GM12878 (cell line): ENCODE measurements around the gene HRH2. TPM values are rescaled to one million over a fixed set of nuclear protein-coding genes. Genes with fewer than 3 reads are reported as not detected.

Source experiments
- ATAC-seq: fragments of 200-7000 bp; cut with Tn5 transposase; 3 replicates; pipeline ENCODE4 v1.9.1; 2020; ENCODE audit warnings: mild to moderate bottlenecking, moderate library complexity
- BruUV-seq: library from RNA; stranded (reverse); fragments of 400-500 nt; replicated peaks from 2 replicates; lab custom pipeline; 2021; lab: Mats Ljungman, UMichigan
- CTCF ChIA-PET: fragments of 300-600 bp; sonication (Branson Sonifier 250); formaldehyde crosslinking; extraction: SDS; loops from one replicate; lab custom pipeline; 2021; ENCODE audit warnings: inconsistent platforms; lab: Yijun Ruan, JAX
- POLR2A ChIA-PET: fragments of 350-600 bp; formaldehyde crosslinking; extraction: SDS; loops from one replicate; lab custom pipeline; 2021; ENCODE audit warnings: inconsistent platforms; lab: Charles Lee
- RAD21 ChIA-PET: fragments of 300-600 bp; sonication (Branson Sonifier 250); formaldehyde crosslinking; loops from one replicate; lab custom pipeline; 2023; ENCODE audit warnings: antibody characterized with exemption; ENCODE audit not compliant: unreplicated experiment; lab: Charles Lee
- SMC1A ChIA-PET: fragments of 300-600 bp; sonication (Branson Sonifier 250); formaldehyde crosslinking; loops from one replicate; lab custom pipeline; 2023; ENCODE audit not compliant: unreplicated experiment, uncharacterized antibody; lab: Charles Lee
- DNase-seq: peaks from one replicate; pipeline ENCODE4 v3.0.0-alpha.2; 2011; ENCODE audit warnings: low read depth, low spot score
- FAIRE-seq: peaks from 3 replicates; lab custom pipeline; 2011; peaks lifted over from hg19 to GRCh38; lab: Jason Lieb, UNC
- H2AFZ ChIP-seq: 2 replicates; pipeline ENCODE4 v1.6.0; 2011; ENCODE audit warnings: low read depth, low read length, control low read depth; ENCODE audit not compliant: control insufficient read depth
- H3K27ac ChIP-seq: 2 replicates; pipeline ENCODE4 v1.5.1; 2011; ENCODE audit warnings: control low read depth; ENCODE audit not compliant: control insufficient read depth, insufficient read depth
- H3K27me3 ChIP-seq, 2 experiments: replicated peaks in 1 of 2; 2 replicates each; pipeline versions ENCODE4 v1.6.0 to v1.6.1; 2011; ENCODE audit warnings: low read length in 1 of 2; ENCODE audit not compliant: control insufficient read depth in 2 of 2, insufficient read depth in 2 of 2
- H3K36me3 ChIP-seq, 2 experiments: 2 replicates each; pipeline ENCODE4 v1.5.1; 2011; ENCODE audit warnings: low read length in 1 of 2; ENCODE audit not compliant: control insufficient read depth in 2 of 2, insufficient read depth in 2 of 2
- H3K4me1 ChIP-seq: 2 replicates; pipeline ENCODE4 v1.6.1; 2011; ENCODE audit warnings: mild to moderate bottlenecking, low read length, moderate library complexity, mixed read lengths; ENCODE audit not compliant: control insufficient read depth, insufficient read depth
- H3K4me2 ChIP-seq: 2 replicates; pipeline ENCODE4 v1.6.0; 2011; ENCODE audit warnings: control low read depth; ENCODE audit not compliant: control insufficient read depth, insufficient read depth
- H3K4me3 ChIP-seq: fragments of 200-600 bp; sonication (generic); 2 replicates; pipeline ENCODE4 v1.5.1; 2016
- H3K79me2 ChIP-seq: 2 replicates; pipeline ENCODE4 v1.6.0; 2011; ENCODE audit warnings: low read length; ENCODE audit not compliant: control insufficient read depth, insufficient read depth
- H3K9ac ChIP-seq: 2 replicates; pipeline ENCODE4 v1.8.0; 2011; ENCODE audit warnings: low read length, control low read depth, mixed read lengths; ENCODE audit not compliant: control insufficient read depth, insufficient read depth
- H3K9me3 ChIP-seq: replicated peaks from 3 replicates; pipeline ENCODE4 v1.5.1; 2011; ENCODE audit warnings: mild to moderate bottlenecking, low read length; ENCODE audit not compliant: control insufficient read depth, insufficient read depth
- H4K20me1 ChIP-seq: 2 replicates; pipeline ENCODE4 v1.6.0; 2011; ENCODE audit not compliant: control insufficient read depth, insufficient read depth
- CBFB ChIP-seq: IDR thresholded peaks from 2 replicates; pipeline ENCODE4 v1.6.1; 2016; ENCODE audit warnings: antibody characterized with exemption, low read depth
- CBX5 ChIP-seq: sonication (generic); IDR thresholded peaks from 2 replicates; pipeline ENCODE4 v1.6.1; 2016; ENCODE audit warnings: low read depth, moderate library complexity, mild to moderate bottlenecking, inconsistent platforms
- DPF2 ChIP-seq: fragments of 450-650 bp; IDR thresholded peaks from 2 replicates; pipeline ENCODE4 v1.6.1; 2017; ENCODE audit warnings: mild to moderate bottlenecking
- EED ChIP-seq: sonication (generic); IDR thresholded peaks from 2 replicates; pipeline ENCODE4 v1.6.1; 2016; ENCODE audit warnings: antibody characterized with exemption, low read depth
- GABPA ChIP-seq: IDR thresholded peaks from 2 replicates; pipeline ENCODE4 v1.6.1; 2014; ENCODE audit warnings: antibody characterized with exemption, low read depth, mild to moderate bottlenecking, inconsistent platforms
- IKZF1 ChIP-seq: fragments of 450-650 bp; conservative IDR thresholded peaks from 2 replicates; pipeline ENCODE4 v1.6.1; 2017; ENCODE audit warnings: antibody characterized with exemption, mild to moderate bottlenecking
- IRF4 ChIP-seq: IDR thresholded peaks from 2 replicates; pipeline ENCODE4 v1.6.1; 2011; ENCODE audit warnings: low read depth, low read length
- MYB ChIP-seq: fragments of 150-350 bp; IDR thresholded peaks from 2 replicates; pipeline ENCODE4 v1.6.1; 2014; ENCODE audit warnings: mild to moderate bottlenecking, low read depth, low read length, borderline replicate concordance
- NFYA ChIP-seq: IDR thresholded peaks from 2 replicates; pipeline ENCODE4 v1.6.1; 2011; ENCODE audit warnings: low read depth, mild to moderate bottlenecking, low read length, improper control_type of control experiment, borderline replicate concordance
- NR2C1 ChIP-seq: fragments of 450-650 bp; IDR thresholded peaks from 2 replicates; pipeline ENCODE4 v1.6.1; 2017; ENCODE audit warnings: antibody characterized with exemption, mild to moderate bottlenecking, moderate library complexity
- POU2F2 ChIP-seq: IDR thresholded peaks from 3 replicates; pipeline ENCODE4 v1.6.1; 2011; ENCODE audit warnings: low read depth, mild to moderate bottlenecking, low read length, borderline replicate concordance
- RAD21 ChIP-seq: IDR thresholded peaks from 2 replicates; pipeline ENCODE4 v1.6.1; 2011; ENCODE audit warnings: mild to moderate bottlenecking, low read depth, low read length, moderate library complexity; ENCODE audit not compliant: insufficient read depth
- RELA ChIP-seq: fragments of 450-650 bp; IDR thresholded peaks from 2 replicates; pipeline ENCODE4 v1.8.0; 2014; ENCODE audit warnings: borderline replicate concordance; ENCODE audit not compliant: partially characterized antibody
- RFX5 ChIP-seq: IDR thresholded peaks from 2 replicates; pipeline ENCODE4 v1.6.1; 2011; ENCODE audit warnings: low read depth, low read length, improper control_type of control experiment
- SIX5 ChIP-seq: IDR thresholded peaks from 2 replicates; pipeline ENCODE4 v1.6.1; 2011; ENCODE audit warnings: mild to moderate bottlenecking, low read depth, low read length, moderate library complexity; ENCODE audit not compliant: severe bottlenecking
- SMAD5 ChIP-seq: IDR thresholded peaks from 2 replicates; pipeline ENCODE4 v1.6.1; 2016; ENCODE audit warnings: antibody characterized with exemption, low read depth
- SMC3 ChIP-seq: IDR thresholded peaks from 2 replicates; pipeline ENCODE4 v1.6.1; 2011; ENCODE audit warnings: low read length, improper control_type of control experiment, borderline replicate concordance
- TCF12 ChIP-seq: IDR thresholded peaks from 2 replicates; pipeline ENCODE4 v1.6.1; 2011; ENCODE audit warnings: low read depth, mild to moderate bottlenecking, low read length
- ZNF217 ChIP-seq: fragments of 450-650 bp; IDR thresholded peaks from 2 replicates; pipeline ENCODE4 v1.6.1; 2017; ENCODE audit warnings: antibody characterized with exemption, mild to moderate bottlenecking
- WGBS: methylation state at CpG from one replicate; pipeline ENCODE4 v1.1.6; 2016; ENCODE audit warnings: low lambda C conversion rate; ENCODE audit not compliant: insufficient replicate concordance, insufficient coverage; ENCODE audit errors: missing lambda C conversion rate; 5-methylcytosine and 5-hydroxymethylcytosine counted together
- in situ Hi-C: fragments of 300-500 bp; cut with MboI; formaldehyde crosslinking; loops from 9 replicates; pipeline ENCODE4 v1.14.3; 2018; ENCODE audit warnings: mixed read lengths
- intact Hi-C: fragments of 100-400 bp; cut with micrococcal nuclease; formaldehyde crosslinking; loops from one replicate; pipeline ENCODE4 v1.14.2; 2022; ENCODE audit not compliant: unreplicated experiment
- polyA plus RNA-seq, 11 experiments: library from polyadenylated mRNA; depleted of rRNA in 4 of 11; unstranded in 6 of 11; stranded (reverse) in 5 of 11; fragments of >200 nt; fragmentation: Nextera tagmentation in 4 of 11; fragmentation: Illumina TruSeq in 1 of 11; extraction: Ambion mirVana in 4 of 11; extraction: Trizol in 1 of 11; gene quantifications; 1 replicate in 1 of 11; 2 replicates in 10 of 11; pipeline versions ENCODE4 v1.2.1 to v1.2.3, GENCODE V29; 2011 to 2016; ENCODE audit warnings: inconsistent platforms in 2 of 11, missing spikeins in 2 of 11, low read depth in 1 of 11
- total RNA-seq, 4 experiments: library from RNA; depleted of rRNA in 3 of 4; stranded (reverse); fragments of >200 nt in 3 of 4; fragmentation: Illumina TruSeq in 1 of 4; extraction: Trizol in 1 of 4; gene quantifications; 2 replicates each; pipeline versions ENCODE4 v1.2.1 to v1.2.3, GENCODE V29; 2013 to 2021
- TF ChIP-seq, protein P1 (sequence below): IDR thresholded peaks from 2 replicates; pipeline ENCODE4 v1.6.1; 2012; ENCODE audit warnings: low read length, inconsistent platforms
- TF ChIP-seq, protein P2 (sequence below): fragments of 150-350 bp; IDR thresholded peaks from 2 replicates; pipeline ENCODE4 v1.6.1; 2014; ENCODE audit warnings: mild to moderate bottlenecking, low read depth, low read length
- TF ChIP-seq, protein P3 (sequence below), 3 experiments: IDR thresholded peaks in 2 of 3; conservative IDR thresholded peaks in 1 of 3; 2 replicates each; pipeline ENCODE4 v1.5.1; 2011; ENCODE audit warnings: low read depth in 3 of 3, low read length in 3 of 3, mild to moderate bottlenecking in 3 of 3, control low read depth in 2 of 3, moderate library complexity in 2 of 3, inconsistent platforms in 1 of 3, mixed read lengths in 1 of 3; ENCODE audit not compliant: control insufficient read depth in 2 of 3, insufficient read depth in 1 of 3; ENCODE audit errors: extremely low read depth in 1 of 3

The HRH2 gene
- total and polyA plus RNA-seq, 10 of the 15 experiments (the other 5 are each of a cell fraction or from before 2014, with no cell fraction given): 0.01 to 0.05 (median 0.03) TPM; not detected in 7

DNA sequence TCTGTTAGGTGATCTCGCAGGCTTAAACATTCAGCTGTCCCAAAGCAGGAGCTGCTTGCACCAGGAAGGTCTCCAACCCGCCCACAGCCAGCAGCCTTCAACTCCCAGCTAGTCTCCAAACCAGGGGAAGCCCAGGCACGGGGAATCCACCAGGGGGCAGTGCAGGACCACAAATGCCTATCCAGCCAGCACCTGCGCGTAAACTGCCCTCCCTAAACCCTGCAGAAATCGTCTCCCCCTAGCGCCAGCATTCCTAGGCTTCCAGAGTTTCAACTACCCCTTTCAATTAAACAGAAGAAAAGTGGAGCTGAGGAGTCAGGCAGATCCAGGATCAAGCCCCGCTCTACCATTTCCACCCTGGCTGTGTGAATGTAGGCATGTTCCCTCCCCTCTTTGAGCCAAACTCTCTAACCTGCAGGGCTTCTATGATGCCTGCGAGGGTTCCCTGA is 72.0 kb downstream of the HRH2 start:
- Histone ChIP-seq H3K4me1 (no peaks in the 10 kb centered on the region), H4K20me1 (no peaks in the 10 kb centered on the region), H3K4me3 (no peak overlapping the region), H3K27me3 (no peaks in the 10 kb centered on the region), H3K9me3 (no peaks in the 10 kb centered on the region; the same call in 2 of the 3 replicates), H3K36me3 (no peaks in the 10 kb centered on the region), H2AFZ (no peak overlapping the region), H3K27ac (no peak overlapping the region), H3K9ac (no peak overlapping the region), H3K79me2 (no peaks in the 10 kb centered on the region), H3K4me2 (no peak overlapping the region)
- intact Hi-C loops: loop anchor here (10.0 kb wide), 2 partner anchors 145 to 685 kb away; partner anchors contain the start of genes CLTB and CPLX2
- ChIA-PET SMC1A (interaction anchor here (0.9 to 2.1 kb wide), 3 partner anchors 12 to 808 kb away, joined by 3 to 10 read pairs (median 3); no protein-coding TSS in a partner anchor), CTCF (interaction anchor here (0.7 to 2.8 kb wide), 14 partner anchors 8 to 844 kb away, joined by 3 to 11 read pairs (median 4); partner anchors contain the start of genes CPLX2 and RNF44), RAD21 (interaction anchor here (0.6 to 1.9 kb wide), 8 partner anchors 29 to 931 kb away, joined by 3 to 6 read pairs (median 4); partner anchors contain the start of gene CLTB), POLR2A (no interaction called here)
- ATAC-seq (peak; percentile 100), DNase-seq (peak; percentile 20), FAIRE-seq (peak; percentile 89)
- no TSS peak for BruUV-seq
- WGBS: 8% methylated on average over 9 of the region's 9 CpGs
- in situ Hi-C loops: loop anchor here (10.0 to 25.0 kb wide), 2 partner anchors 225 to 857 kb away; no protein-coding TSS in a partner anchor
- peak; percentile 98 for TF ChIP-seq SMC3
- TF ChIP-seq RFX5: no peak
- TF ChIP-seq, protein P1, sequence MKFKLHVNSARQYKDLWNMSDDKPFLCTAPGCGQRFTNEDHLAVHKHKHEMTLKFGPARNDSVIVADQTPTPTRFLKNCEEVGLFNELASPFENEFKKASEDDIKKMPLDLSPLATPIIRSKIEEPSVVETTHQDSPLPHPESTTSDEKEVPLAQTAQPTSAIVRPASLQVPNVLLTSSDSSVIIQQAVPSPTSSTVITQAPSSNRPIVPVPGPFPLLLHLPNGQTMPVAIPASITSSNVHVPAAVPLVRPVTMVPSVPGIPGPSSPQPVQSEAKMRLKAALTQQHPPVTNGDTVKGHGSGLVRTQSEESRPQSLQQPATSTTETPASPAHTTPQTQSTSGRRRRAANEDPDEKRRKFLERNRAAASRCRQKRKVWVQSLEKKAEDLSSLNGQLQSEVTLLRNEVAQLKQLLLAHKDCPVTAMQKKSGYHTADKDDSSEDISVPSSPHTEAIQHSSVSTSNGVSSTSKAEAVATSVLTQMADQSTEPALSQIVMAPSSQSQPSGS: no peak
- TF ChIP-seq NFYA: no peak
- TF ChIP-seq SIX5: no peak
- no peak for TF ChIP-seq DPF2
- no peak for TF ChIP-seq MYB
- no peak for TF ChIP-seq SMAD5
- no peak for TF ChIP-seq ZNF217
- TF ChIP-seq IKZF1: 0 out of 2 replicates have a peak, but pooled peaks have one; percentile 22
- TF ChIP-seq IRF4: no peak
- TF ChIP-seq GABPA: no peak
- TF ChIP-seq, protein P2, sequence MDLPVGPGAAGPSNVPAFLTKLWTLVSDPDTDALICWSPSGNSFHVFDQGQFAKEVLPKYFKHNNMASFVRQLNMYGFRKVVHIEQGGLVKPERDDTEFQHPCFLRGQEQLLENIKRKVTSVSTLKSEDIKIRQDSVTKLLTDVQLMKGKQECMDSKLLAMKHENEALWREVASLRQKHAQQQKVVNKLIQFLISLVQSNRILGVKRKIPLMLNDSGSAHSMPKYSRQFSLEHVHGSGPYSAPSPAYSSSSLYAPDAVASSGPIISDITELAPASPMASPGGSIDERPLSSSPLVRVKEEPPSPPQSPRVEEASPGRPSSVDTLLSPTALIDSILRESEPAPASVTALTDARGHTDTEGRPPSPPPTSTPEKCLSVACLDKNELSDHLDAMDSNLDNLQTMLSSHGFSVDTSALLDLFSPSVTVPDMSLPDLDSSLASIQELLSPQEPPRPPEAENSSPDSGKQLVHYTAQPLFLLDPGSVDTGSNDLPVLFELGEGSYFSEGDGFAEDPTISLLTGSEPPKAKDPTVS: no peak
- TF ChIP-seq RAD21: peak; percentile 94
- TF ChIP-seq CBX5: no peak
- TF ChIP-seq NR2C1: no peak
- TF ChIP-seq CBFB: no peak
- no peak for TF ChIP-seq EED
- TF ChIP-seq, protein P3, sequence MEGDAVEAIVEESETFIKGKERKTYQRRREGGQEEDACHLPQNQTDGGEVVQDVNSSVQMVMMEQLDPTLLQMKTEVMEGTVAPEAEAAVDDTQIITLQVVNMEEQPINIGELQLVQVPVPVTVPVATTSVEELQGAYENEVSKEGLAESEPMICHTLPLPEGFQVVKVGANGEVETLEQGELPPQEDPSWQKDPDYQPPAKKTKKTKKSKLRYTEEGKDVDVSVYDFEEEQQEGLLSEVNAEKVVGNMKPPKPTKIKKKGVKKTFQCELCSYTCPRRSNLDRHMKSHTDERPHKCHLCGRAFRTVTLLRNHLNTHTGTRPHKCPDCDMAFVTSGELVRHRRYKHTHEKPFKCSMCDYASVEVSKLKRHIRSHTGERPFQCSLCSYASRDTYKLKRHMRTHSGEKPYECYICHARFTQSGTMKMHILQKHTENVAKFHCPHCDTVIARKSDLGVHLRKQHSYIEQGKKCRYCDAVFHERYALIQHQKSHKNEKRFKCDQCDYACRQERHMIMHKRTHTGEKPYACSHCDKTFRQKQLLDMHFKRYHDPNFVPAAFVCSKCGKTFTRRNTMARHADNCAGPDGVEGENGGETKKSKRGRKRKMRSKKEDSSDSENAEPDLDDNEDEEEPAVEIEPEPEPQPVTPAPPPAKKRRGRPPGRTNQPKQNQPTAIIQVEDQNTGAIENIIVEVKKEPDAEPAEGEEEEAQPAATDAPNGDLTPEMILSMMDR (IDR thresholded peaks at IDR 0.05 in 2 of 3, conservative IDR thresholded peaks at IDR 0.05 in 1 of 3; ENCODE audit: control insufficient read depth in 2 of 3, extremely low read depth in 1 of 3, insufficient read depth in 1 of 3, low read depth in 3 of 3, low read length in 3 of 3): peak; percentile 92 to 98 (median 95)
- TF ChIP-seq POU2F2: 0 out of 3 replicates have a peak, but pooled peaks have one; percentile 53
- peak; percentile 69; the same call in 1 of the 2 replicates for TF ChIP-seq TCF12
- peak; percentile 20 for TF ChIP-seq RELA
